ENCODE measurements around the gene ANGPTL4.

ANGPTL4 gene

DNA sequence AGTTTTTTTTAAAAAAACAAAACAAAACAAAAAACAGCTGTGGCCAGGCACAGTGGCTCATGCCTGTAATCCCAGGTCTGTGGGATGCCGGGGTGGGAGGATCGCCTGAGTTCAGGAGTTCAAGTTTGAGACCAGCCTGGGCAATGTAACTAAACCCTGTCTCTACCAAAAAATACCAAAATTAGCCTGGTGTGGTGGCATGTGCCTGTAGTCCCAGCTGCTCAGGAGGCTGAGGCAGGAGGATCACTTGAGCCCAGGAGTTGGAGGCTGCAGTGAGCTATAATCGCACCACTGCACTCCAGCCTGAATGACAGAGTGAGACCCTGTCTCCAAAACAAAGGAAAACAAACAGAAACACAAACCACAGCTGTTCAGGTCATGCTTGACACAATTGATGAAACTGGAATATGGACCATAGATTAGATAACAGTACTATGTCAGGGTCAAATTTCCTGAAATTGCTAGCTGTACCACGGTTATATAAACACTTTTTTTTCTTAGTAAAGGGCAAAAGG is 6.9 kb upstream of the ANGPTL4 start:
- H3K36me3 ChIP-seq, result no peaks in the 10 kb centered on the region
- no peaks in the 10 kb centered on the region for H3K27me3 ChIP-seq (ENCODE audit: insufficient read depth, low read depth, severe bottlenecking)
- no peaks in the 10 kb centered on the region for H3K9me3 ChIP-seq (ENCODE audit: severe bottlenecking)
- H3K27ac ChIP-seq, result no peak overlapping the region
- DNase-seq, result no peak
- H3K4me3 ChIP-seq (ENCODE audit: low read depth, low read length), result no peak overlapping the region
- no peak for TF ChIP-seq CTCF (IDR thresholded peaks at IDR 0.05; ENCODE audit: low read depth, low read length)

DNA sequence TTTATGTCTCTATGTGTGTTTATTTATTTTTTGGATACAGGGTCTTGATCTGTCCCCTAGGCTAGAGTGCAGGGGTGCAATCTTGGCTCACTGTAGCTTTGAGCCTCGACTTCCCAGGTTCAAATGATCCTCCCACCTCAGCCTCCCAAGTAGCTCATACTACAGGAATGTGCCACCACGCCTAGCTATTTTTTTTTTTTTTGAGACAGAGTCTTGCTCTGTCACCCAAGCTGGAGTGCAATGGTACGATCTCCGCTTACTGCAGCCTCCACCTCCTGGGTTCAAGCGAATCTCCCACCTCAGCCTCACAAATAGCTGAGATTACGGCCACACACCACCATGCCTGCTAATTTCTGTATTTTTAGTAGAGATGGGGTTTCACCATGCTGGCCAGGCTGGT is 5.0 kb upstream of the ANGPTL4 start:
- Histone ChIP-seq H3K36me3 (no peaks in the 10 kb centered on the region), H3K27me3 (ENCODE audit: insufficient read depth, low read depth, severe bottlenecking) (no peaks in the 10 kb centered on the region), H3K27ac (no peak overlapping the region), H3K9me3 (ENCODE audit: severe bottlenecking) (no peaks in the 10 kb centered on the region), H3K4me3 (ENCODE audit: low read depth, low read length) (no peak overlapping the region)
- TF ChIP-seq CTCF (IDR thresholded peaks at IDR 0.05; ENCODE audit: low read depth, low read length), result no peak
- no peak for DNase-seq

GRCh38 chr19:8360196-8360595 is 3.8 kb upstream of the ANGPTL4 start:
- Histone ChIP-seq H3K9me3 (ENCODE audit: severe bottlenecking) (no peaks in the 10 kb centered on the region), H3K27ac (no peak overlapping the region), H3K36me3 (no peaks in the 10 kb centered on the region), H3K27me3 (ENCODE audit: insufficient read depth, low read depth, severe bottlenecking) (no peaks in the 10 kb centered on the region), H3K4me3 (ENCODE audit: low read depth, low read length) (no peak overlapping the region)
- no peak for TF ChIP-seq CTCF (IDR thresholded peaks at IDR 0.05; ENCODE audit: low read depth, low read length)
- no peak for DNase-seq

GRCh38 chr19:8361921-8362793 is 1.8 kb upstream of the ANGPTL4 start:
- Histone ChIP-seq H3K27me3 (ENCODE audit: insufficient read depth, low read depth, severe bottlenecking) (no peaks in the 10 kb centered on the region), H3K27ac (no peak overlapping the region)

GRCh38 chr19:8366121-8366581 is 2.2 kb downstream of the ANGPTL4 start:
- Histone ChIP-seq H3K9me3 (ENCODE audit: severe bottlenecking) (no peaks in the 10 kb centered on the region), H3K36me3 (no peaks in the 10 kb centered on the region), H3K27ac (no peak overlapping the region), H3K4me3 (ENCODE audit: low read depth, low read length) (no peak overlapping the region), H3K27me3 (ENCODE audit: insufficient read depth, low read depth, severe bottlenecking) (no peaks in the 10 kb centered on the region)
- DNase-seq, result no peak
- TF ChIP-seq CTCF (IDR thresholded peaks at IDR 0.05; ENCODE audit: low read depth, low read length), result no peak

More at GRCh38 chr19:8361921-8362793, 1.8 kb upstream of the ANGPTL4 start:
- H3K36me3 ChIP-seq, result no peaks in the 10 kb centered on the region
- DNase-seq, result peak; percentile 42
- H3K4me3 ChIP-seq (ENCODE audit: low read depth, low read length), result no peak overlapping the region
- TF ChIP-seq CTCF (IDR thresholded peaks at IDR 0.05; ENCODE audit: low read depth, low read length), result no peak
- no peaks in the 10 kb centered on the region for H3K9me3 ChIP-seq (ENCODE audit: severe bottlenecking)
